HG02885 (cell line): ENCODE results near the gene XPNPEP2.

Experiments
- ATAC-seq: cut with Tn5 transposase; IDR thresholded peaks from one replicate; pipeline ENCODE4 v1.9.1; 2021; ENCODE audit warnings: mild to moderate bottlenecking; ENCODE audit not compliant: unreplicated experiment, poor library complexity

The XPNPEP2 gene

DNA sequence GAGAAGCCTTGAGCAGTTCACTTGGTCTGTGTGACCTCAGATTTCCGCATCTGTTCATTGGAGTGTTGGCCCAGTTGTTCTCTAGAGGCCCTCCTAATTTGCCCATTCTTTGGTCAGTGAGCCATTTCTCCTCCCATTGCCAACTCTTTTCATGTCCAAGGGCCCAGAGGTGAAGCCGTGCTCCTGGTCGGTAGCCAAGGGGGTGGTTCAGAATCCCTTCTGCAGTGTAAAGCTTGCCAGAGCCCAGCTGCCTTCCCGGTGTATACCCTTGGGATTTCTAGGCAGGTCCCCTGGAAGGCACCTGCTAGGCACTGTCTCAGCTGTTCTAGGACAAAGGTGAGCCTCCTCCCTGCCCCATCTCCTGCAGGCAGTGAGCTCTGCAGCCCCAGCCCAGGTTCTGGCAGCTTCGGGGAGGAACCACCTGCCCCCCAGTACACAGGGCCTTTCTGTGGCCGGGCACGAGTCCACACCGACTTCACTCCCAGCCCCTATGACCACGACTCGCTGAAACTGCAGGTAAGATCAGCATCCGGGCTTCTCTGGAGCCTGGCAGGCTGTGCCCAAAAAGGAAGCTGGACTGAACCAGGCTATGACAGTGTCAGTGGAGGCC is 53.3 kb downstream of the XPNPEP2 start:
- ATAC-seq, result no peak

DNA sequence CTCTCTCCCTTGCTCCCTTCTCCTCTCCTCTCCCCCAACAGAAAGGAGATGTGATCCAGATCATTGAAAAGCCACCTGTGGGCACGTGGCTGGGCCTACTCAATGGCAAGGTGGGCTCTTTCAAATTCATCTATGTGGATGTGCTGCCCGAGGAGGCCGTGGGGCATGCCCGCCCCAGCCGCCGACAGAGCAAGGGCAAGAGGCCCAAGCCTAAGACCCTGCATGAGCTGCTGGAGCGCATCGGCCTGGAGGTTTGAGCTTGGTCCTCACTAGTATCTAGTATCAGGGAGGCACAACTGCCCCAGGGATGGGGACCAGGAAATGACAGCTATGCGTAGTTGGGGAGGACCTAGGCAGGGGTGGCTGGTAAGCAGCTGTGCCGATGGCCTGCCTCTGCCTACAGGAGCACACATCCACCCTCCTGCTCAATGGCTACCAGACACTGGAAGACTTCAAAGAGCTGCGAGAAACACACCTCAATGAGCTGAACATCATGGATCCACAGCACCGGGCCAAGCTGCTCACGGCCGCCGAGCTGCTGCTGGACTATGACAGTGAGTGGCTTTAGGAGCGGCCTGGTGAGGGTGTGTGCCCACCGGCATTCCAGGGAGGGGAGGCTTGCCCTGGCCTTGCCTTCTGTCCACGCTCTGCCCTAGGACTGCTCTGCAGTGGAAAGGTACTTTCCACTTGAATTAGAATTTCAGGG is 54.0 kb downstream of the XPNPEP2 start:
- no peak for ATAC-seq

DNA sequence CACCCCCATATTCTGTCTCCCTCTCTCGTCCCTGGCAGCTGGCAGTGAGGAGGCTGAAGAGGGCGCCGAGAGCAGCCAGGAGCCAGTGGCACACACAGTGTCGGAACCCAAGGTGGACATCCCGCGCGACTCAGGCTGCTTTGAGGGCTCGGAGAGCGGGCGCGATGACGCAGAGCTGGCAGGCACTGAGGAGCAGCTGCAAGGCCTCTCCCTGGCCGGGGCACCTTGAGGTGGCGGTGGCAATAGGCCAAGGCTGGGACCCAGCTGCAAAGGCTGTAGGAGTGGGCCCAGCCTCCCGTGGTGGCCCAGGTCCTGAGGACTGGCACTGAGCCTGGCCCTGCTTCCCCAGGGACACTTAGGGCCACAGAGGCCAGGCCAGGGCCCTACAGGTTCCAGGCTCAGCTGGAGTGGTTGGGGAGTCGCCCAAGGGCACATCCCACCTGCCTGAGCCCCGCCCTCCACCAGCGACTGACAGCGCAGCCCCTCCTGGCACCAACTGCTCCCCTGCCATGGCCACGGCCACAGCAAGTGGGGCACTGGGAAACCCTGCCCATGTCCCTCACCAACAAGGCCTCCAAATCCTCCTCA is 54.9 kb downstream of the XPNPEP2 start:
- ATAC-seq, result no peak

DNA sequence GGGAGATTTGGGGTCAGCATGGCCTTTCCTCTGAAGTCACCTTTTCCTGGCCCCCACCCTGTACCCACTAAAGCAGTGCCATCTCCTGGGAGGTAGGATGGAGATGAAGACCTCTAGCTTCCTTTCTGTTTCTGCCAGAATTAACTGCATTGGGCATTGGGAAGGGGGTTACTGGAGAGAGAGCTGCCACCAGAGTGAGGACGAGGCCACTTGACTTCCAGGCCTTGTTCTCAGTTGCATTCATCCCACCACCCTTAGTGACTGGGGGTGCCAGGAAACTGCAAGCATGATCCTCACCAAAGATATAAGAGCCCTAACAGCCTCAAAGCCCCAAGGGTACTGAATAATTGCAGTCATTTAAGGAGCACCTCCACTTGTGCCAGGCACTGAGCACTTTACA is 56.8 kb downstream of the XPNPEP2 start:
- no peak for ATAC-seq

DNA sequence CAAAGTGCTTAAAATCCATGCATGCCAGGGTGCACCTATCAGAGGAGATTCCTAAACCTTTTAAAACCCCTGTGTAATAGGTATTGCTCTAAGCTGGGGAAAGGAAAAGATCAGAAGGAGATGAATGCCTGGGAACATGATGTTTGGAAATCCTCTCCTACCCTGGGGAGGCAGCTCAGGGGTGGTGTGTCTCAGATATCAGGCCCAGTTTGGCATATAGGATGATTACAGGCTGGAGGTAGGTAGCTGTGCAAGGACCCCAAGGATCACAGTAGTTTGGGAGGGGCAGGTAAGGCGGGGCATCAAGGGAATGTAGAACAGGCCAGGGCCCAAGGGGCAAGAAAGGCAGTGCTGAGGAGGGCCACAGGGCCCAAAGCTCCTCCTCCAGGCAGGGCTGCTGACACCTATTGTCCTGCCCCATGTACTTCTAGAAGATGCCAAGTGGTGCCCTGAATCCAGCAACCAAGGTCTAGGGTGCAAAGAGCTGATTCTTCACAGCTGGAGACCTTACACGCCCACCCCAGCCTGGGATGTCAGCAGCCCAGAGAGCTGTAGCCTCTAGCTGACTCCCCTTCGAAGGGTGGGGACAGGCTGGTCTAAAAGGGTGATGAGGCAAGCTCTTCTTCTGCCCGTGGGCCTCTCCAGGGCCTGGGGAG is 58.6 kb downstream of the XPNPEP2 start:
- ATAC-seq, result no peak

DNA sequence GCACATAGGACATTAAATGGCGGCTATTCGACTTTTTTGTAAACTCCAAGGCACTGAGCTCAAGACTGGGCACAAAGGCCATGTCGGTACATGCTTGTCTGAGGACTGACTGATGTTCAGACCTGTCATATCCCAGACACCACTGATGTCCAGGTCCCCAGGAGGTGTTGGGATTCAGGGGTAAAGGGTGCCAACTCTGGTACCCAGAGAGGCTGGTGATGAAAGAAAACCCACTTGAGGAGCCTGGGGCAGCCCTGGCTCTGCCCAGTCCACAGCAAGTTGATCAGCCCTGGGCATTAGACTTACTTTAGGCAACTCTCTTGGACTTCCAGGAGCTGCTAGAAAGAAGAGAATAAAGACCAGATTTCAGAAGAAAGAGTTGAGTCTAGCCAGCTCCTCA is 59.7 kb downstream of the XPNPEP2 start:
- no peak for ATAC-seq

DNA sequence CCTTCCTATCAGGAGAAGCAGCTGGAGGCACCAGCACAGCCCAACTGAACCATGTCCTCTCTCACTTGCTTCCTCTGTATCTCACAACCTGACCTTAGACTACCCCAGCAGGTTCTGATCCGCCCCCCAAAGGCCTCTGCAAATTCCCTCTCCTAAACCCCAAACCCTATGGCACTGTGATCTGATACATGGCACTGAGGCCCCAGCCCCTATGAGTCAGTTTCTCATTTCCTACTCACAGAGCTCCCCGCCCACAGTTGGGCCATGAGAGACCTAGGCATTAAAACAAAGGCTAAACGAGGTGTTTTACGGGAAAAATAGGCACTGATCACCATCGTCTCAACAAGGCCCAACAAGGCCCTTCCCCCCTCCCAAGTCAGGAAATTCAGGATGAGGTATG is 60.1 kb downstream of the XPNPEP2 start:
- no peak for ATAC-seq

DNA sequence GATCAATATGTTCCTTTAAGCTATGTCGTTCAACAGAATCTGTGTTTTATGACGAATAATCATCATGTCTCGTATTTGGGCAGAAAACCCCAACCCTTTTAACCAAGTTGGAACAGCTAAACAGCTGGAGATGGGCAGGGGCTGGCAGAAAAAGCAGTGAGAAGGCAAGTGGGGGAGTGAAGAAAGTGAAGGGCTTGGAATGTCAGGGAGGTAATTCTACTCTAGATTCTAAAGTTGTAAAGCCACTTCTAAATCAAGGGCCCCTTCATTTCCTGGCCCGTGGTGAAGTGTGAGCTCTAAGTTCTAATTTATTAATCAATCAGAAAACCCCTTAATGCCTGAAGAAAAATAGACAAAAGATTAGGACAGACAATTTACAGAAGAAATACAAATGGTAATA is 61.4 kb downstream of the XPNPEP2 start:
- ATAC-seq, result no peak

DNA sequence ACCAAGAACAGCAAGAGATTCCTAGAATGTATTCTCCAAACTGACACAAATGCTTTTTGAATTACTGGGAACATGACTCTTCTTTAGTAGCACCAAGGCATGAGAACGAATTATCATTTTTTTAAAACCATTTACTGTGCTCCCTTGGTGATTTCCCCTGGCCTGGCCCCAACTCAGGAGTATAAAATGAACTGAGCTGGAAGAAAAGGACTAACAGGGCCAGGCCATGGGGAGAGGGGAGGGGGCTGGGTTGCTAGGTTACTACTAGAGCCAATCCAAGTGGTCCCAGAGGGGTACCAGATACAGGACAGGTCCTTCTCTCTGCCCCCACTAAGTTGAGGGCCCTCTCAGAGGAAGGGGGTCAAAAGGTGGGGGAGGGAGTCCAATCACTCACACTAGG is 64.1 kb downstream of the XPNPEP2 start:
- ATAC-seq, result no peak

DNA sequence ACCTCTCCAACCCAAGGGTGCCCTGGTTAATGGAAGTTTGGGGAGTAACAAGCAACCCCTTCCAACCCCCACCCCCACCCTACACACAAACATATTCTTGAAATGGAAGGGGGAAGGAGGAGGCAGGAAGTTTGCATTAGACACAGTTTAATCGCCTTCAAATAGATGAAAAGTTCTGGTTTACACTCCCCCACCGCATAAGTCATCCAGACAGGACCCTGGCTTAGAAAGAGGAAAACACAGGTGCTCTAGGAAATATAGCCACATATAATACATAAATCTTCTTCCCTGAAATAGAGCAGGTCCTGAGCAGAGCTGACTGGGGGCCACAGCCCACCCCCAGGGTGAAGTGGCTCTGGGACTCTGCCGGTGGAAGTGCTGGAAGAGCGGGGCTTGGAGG is 66.0 kb downstream of the XPNPEP2 start:
- no peak for ATAC-seq

DNA sequence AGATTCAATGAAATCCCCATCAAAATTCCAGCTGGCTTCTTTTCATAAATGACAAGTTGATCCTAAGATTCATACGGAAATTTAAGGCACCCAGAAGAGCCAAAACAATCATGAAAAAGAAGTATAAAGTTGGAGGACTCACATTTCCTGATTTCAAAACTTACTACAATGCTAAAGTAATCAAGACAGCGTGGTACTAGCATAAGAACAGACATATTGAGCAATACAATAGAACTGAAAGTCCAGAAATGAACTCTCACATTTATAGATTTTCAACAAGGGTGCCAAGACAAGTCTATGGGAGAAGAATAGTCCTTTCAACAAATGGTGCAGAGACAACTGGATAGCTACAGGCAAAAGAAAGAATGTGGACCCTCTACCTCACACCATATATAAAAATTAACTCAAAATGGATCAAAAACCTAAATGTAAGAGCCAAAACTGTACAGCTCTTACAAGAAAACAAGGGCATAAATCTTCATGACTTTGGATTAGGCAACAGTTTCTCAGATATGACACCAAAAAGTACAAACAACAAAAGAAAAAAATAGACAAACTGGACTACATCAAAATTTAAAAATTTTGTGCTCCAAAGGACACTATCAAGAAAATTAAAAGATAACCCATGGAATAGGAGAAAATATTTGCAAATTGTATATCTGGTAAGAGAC is 69.5 kb downstream of the XPNPEP2 start:
- ATAC-seq, result no peak

DNA sequence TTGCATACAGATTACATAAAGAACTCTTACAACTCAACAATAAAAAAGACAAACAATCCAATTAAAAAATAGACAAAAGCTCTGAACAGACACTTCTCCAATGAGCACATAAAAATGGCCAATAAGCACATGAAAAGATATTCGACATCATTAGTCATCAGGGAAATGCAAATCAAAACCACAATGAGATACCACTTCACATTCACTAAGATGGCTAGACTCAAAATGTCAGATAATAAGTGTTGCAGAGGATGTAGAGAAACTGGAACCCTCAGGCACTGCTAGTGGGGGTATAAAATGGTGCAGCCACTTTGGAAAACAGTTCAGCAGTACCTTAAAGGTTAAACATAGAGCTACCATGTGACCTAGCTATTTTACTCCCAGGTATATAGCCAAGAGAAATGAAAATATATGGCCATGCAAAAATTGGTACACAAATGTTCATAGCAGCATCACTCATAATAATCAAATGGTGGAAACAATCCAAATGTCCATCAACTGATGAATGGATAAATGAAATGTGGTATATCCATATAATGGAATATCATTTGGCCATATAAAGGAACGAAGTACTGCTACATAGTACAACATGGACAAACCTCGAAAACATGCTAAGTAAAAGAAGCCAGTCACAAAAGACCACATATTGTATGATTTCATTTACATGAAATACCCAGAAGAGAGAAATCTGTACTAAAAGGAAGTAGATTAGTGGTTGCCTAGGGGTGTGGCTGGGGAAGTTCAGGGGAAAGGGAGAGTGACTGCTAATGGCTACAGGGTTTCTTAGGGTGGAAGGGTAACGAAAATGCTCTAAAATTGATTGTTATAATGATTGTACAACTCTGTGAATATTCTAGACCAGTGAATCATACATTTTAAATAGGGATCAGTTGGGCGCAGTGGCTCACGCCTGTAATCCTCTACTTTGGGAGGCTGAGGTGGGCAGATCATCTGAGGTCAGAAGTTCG is 70.3 kb downstream of the XPNPEP2 start:
- ATAC-seq, result no peak

DNA sequence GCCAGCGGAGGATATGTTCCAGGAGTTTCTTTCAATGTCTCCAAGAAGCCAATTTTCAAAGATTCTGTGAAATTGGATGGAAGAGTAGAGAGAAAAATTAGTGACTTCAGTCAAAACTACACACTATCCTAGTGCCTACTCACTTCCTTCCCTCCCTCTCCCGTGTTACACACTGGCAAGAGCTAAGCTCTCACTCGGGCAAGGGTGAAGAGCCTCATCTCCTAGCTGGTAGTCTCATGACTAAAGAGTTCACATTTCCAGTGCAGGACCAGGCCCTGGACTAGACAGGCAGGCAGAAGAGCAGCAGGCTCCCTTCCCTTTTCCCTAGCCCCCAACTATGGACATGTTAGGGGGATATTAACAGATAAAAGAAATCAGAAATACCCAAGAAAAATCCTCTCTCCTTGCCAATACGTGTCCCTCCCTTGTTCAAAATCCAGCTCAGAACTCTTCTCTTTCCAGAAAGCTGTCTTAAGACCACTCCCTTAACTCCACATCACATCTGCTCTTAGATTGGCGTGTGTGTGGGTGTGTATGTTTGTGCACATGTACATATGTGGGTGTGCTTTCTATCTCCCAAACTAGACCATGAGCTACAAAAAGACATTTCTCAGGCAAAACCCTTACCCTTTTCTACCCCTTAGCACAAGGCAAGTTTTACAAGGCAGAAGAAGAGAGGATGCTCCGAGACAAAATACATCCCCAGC is 75.0 kb downstream of the XPNPEP2 start:
- no peak for ATAC-seq

DNA sequence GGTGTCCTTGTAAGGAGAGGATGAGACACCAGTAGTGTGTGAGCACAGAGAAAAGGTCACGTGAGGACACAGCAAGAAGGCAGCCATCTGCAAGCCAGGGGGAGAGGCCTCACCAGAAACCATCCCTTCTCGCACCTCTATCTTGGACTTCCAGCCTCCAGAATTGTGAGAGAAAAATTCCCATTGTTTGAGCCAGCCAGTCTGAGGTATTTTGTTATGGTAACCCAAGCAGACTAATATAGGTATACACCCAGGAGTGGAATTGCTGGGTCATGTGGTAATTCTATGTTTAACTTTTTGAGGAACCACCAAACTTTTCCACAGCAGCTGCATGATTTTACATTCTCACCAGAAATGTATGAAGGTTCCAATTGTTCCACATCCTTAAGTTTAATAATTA is 79.3 kb downstream of the XPNPEP2 start:
- ATAC-seq, result no peak
